DND-41 (cell line): ENCODE measurements around the gene DYNLT1.
"Not testable (repeated sequence)": the region's sequence is repeated elsewhere in the genome, so short reads cannot be mapped to it uniquely, and the experiment has no call there.

Source experiments
- ATAC-seq: fragments of 200-7000 bp; cut with Tn5 transposase; 3 replicates; pipeline ENCODE4 v1.9.1; 2021; ENCODE audit warnings: low read depth; ENCODE audit not compliant: insufficient read depth
- DNase-seq: peaks from one replicate; pipeline ENCODE4 v3.0.0-alpha.2; 2020
- H2AFZ ChIP-seq: 2 replicates; pipeline ENCODE4 v1.6.0; 2012; ENCODE audit warnings: low read depth, low read length
- H3K27ac ChIP-seq: 2 replicates; pipeline ENCODE4 v1.5.1; 2012; ENCODE audit warnings: low read length, inconsistent platforms
- H3K27me3 ChIP-seq: fragments of 200-600 bp; sonication (generic); 2 replicates; pipeline ENCODE4 v1.6.0; 2012; ENCODE audit warnings: low read length, mild to moderate bottlenecking, inconsistent platforms; ENCODE audit not compliant: insufficient read depth, poor library complexity
- H3K36me3 ChIP-seq: 2 replicates; pipeline ENCODE4 v1.5.1; 2012; ENCODE audit warnings: low read length, inconsistent platforms; ENCODE audit not compliant: insufficient read depth
- H3K4me1 ChIP-seq: 2 replicates; pipeline ENCODE4 v1.5.1; 2012; ENCODE audit warnings: mild to moderate bottlenecking, low read length; ENCODE audit not compliant: insufficient read depth
- H3K4me2 ChIP-seq: 2 replicates; pipeline ENCODE4 v1.6.0; 2012; ENCODE audit warnings: mild to moderate bottlenecking, moderate library complexity, low read length, inconsistent platforms; ENCODE audit not compliant: insufficient read depth
- H3K4me3 ChIP-seq, 2 experiments: fragments of 200-600 bp in 1 of 2; shearing (Covaris generic) in 1 of 2; 2 replicates each; pipeline ENCODE4 v1.5.1; 2012 to 2016; ENCODE audit warnings: inconsistent platforms in 2 of 2, low read length in 2 of 2, mild to moderate bottlenecking in 2 of 2, low read depth in 1 of 2, moderate library complexity in 1 of 2
- H3K79me2 ChIP-seq: 2 replicates; pipeline ENCODE4 v1.6.0; 2012; ENCODE audit warnings: low read length, inconsistent platforms; ENCODE audit not compliant: insufficient read depth
- H3K9ac ChIP-seq: 2 replicates; pipeline ENCODE4 v1.6.0; 2012; ENCODE audit warnings: low read depth, mild to moderate bottlenecking, inconsistent platforms, low read length, moderate library complexity
- H3K9me3 ChIP-seq: 2 replicates; pipeline ENCODE4 v1.5.1; 2012; ENCODE audit warnings: low read length, moderate library complexity, mild to moderate bottlenecking, inconsistent platforms; ENCODE audit not compliant: insufficient read depth, severe bottlenecking
- H4K20me1 ChIP-seq: 2 replicates; pipeline ENCODE4 v1.6.0; 2012; ENCODE audit warnings: low read length; ENCODE audit not compliant: insufficient read depth
- EZH2 ChIP-seq: IDR thresholded peaks from 3 replicates; pipeline ENCODE4 v1.6.1; 2012; ENCODE audit warnings: borderline replicate concordance, low read depth, mild to moderate bottlenecking, moderate library complexity, low read length, inconsistent platforms; ENCODE audit not compliant: severe bottlenecking
- TF ChIP-seq, protein P1 (sequence below): IDR thresholded peaks from 2 replicates; pipeline ENCODE4 v1.5.1; 2012; ENCODE audit warnings: borderline replicate concordance, low read length, moderate library complexity, mild to moderate bottlenecking; ENCODE audit not compliant: poor library complexity, severe bottlenecking; ENCODE audit errors: extremely low read depth

DYNLT1 gene

DNA sequence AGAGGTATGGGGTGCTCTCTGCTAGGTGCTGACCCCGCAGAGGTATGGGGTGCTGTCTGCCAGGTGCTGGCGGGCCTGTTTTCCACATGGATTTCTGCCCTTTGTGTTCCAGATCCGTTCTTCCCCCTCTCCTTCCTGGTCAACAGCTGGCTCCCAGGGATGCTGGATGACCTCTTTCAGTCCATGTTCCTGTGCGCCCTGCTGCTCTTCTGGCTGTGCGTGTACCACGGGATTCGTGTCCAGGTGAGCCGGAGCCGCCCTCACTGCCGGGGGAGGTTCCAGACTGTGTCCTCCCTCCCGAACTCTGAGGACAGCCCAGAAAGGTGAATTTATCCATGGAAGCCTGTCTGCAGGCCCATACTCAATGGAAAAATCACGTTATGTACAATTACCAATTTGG lies 36.3 kb downstream of the DYNLT1 start:
- H3K27me3 ChIP-seq, result no peaks in the 10 kb centered on the region
- H3K36me3 ChIP-seq, result peaks cover 90% of the 10 kb centered on the region
- H3K9ac ChIP-seq, result no peak overlapping the region
- H4K20me1 ChIP-seq, result peaks cover 5% of the 10 kb centered on the region; the same call in 1 of the 2 replicates
- H3K4me2 ChIP-seq, result no peak overlapping the region
- no peak overlapping the region for H2AFZ ChIP-seq
- H3K27ac ChIP-seq, result no peak overlapping the region
- DNase-seq (no peak), ATAC-seq (no peak)
- no peak overlapping the region for H3K4me3 ChIP-seq
- H3K79me2 ChIP-seq, result no peaks in the 10 kb centered on the region
- H3K9me3 ChIP-seq, result no peaks in the 10 kb centered on the region
- no peaks in the 10 kb centered on the region for H3K4me1 ChIP-seq
- TF ChIP-seq, protein P1, sequence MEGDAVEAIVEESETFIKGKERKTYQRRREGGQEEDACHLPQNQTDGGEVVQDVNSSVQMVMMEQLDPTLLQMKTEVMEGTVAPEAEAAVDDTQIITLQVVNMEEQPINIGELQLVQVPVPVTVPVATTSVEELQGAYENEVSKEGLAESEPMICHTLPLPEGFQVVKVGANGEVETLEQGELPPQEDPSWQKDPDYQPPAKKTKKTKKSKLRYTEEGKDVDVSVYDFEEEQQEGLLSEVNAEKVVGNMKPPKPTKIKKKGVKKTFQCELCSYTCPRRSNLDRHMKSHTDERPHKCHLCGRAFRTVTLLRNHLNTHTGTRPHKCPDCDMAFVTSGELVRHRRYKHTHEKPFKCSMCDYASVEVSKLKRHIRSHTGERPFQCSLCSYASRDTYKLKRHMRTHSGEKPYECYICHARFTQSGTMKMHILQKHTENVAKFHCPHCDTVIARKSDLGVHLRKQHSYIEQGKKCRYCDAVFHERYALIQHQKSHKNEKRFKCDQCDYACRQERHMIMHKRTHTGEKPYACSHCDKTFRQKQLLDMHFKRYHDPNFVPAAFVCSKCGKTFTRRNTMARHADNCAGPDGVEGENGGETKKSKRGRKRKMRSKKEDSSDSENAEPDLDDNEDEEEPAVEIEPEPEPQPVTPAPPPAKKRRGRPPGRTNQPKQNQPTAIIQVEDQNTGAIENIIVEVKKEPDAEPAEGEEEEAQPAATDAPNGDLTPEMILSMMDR, result no peak
- no peak for TF ChIP-seq EZH2

DNA sequence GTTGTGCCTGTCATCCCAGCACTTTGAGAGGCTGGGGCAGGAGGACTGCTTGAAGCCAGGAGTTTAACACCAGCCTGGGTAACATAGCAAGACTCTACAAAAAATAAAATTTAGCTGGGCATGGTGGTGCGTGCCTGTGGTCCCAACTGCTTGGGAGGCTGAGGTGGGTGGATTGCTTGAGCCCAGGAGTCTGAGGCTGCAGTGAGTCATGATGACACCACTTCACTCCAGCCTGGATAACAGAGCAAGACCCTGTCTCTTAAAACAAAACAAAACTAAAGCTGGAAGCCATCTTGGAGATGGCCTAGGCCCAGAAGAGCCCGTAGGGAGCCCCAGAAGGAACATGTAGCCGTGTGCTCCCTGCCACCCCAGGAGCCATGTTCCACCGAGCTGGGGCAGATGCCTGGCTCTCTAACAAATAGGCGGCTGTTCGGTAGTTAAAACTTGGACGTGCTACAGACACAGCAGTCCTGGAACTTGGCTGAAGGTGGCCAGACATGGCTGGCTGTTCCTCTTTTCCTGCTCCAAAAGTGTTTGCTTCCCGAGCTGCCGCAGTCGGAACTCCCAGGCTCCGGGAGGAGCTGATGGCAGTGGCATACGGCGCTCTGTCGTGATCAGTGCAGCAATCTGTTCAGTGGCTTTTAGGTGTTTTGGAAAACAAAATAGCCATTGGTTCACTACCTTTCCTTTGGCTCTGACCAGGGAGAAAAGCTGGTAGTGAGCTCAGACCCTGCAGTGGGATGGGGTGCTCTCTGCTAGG lies 37.0 kb downstream of the DYNLT1 start:
- no peak for ATAC-seq
- Histone ChIP-seq H3K4me1 (no peaks in the 10 kb centered on the region), H3K4me2 (no peak overlapping the region), H3K27ac (no peak overlapping the region), H3K9ac (no peak overlapping the region), H3K4me3 (no peak overlapping the region), H2AFZ (no peak overlapping the region), H3K79me2 (no peaks in the 10 kb centered on the region), H4K20me1 (peaks cover 5% of the 10 kb centered on the region; the same call in 1 of the 2 replicates), H3K9me3 (no peaks in the 10 kb centered on the region), H3K27me3 (no peaks in the 10 kb centered on the region), H3K36me3 (peaks cover 86% of the 10 kb centered on the region)
- TF ChIP-seq EZH2, result no peak
- TF ChIP-seq, protein P1, result no peak
- DNase-seq, result no peak

GRCh38 chr6:158606935-158607334 lies 37.6 kb downstream of the DYNLT1 start:
- Histone ChIP-seq H3K27ac (no peak overlapping the region), H3K9ac (no peak overlapping the region), H3K4me2 (no peak overlapping the region), H3K4me1 (no peaks in the 10 kb centered on the region), H3K9me3 (no peaks in the 10 kb centered on the region), H3K4me3 (no peak overlapping the region), H3K27me3 (no peaks in the 10 kb centered on the region), H3K36me3 (peaks cover 85% of the 10 kb centered on the region), H4K20me1 (peaks cover 5% of the 10 kb centered on the region; the same call in 1 of the 2 replicates), H2AFZ (no peak overlapping the region), H3K79me2 (no peaks in the 10 kb centered on the region)
- ATAC-seq (no peak), DNase-seq (no peak)
- no peak for TF ChIP-seq EZH2
- TF ChIP-seq, protein P1, result no peak

DNA sequence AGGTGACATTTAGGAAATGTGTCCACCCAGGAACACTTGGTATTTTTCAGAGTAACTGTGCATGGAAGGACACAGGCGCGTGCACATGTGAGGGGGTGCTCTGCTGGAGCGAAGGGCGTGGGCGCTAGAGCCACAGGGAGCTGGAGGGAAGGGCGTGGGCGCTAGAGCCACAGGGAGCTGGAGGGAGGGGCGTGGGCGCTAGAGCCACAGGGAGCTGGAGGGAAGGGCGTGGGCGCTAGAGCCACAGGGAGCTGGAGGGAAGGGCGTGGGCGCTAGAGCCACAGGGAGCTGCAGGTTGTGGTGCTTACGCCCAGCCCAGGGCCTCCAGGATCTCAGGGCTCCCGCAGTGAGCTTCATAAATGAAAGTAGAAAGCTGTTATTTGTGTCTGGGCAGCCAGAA lies 38.5 kb downstream of the DYNLT1 start:
- ATAC-seq, H3K4me3 ChIP-seq, H4K20me1 ChIP-seq, DNase-seq, H3K9ac ChIP-seq, H3K4me2 ChIP-seq, H2AFZ ChIP-seq, H3K4me1 ChIP-seq, H3K27me3 ChIP-seq, H3K79me2 ChIP-seq, H3K9me3 ChIP-seq, H3K27ac ChIP-seq: not testable (repeated sequence)
- peaks cover 80% of the 10 kb centered on the region for H3K36me3 ChIP-seq
